ENCODE data around the gene COMTD1. TPM values are rescaled to one million over a fixed set of nuclear protein-coding genes. Genes with fewer than 3 reads are reported as not detected.

The COMTD1 gene
- total RNA-seq, 4 donors from 2014 or later: 57.1 to 115 (median 71.5) TPM

DNA sequence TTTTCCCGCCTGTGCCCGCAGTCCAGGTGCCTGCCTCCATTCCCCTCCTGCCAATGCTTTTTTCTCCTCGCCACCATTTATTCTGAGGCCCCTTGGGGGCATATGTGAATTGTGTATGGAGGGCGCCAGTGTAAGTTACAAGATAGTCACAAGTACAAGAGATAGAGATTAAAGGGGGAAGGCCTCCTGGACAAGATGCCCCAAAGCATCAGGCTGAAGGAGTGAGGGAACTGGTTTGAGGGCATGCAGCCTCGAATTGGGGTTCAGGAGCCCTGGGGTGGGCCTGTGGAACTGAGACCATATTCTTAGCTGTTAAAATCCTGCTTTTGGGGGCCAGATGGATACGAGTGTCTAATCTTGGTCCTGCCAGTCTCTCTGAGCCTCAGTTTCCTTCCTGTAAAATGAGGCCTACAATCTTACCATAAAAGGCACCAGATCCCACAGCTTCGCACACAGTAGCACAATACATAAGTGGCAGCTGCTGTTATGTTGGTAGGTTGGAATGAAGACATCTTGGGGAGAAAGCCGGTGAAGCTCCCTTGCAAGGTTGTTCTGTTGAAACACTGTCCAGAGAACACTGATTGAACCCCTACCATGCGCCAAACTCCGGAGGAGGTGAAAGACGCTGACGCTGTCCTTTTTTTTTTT lies 545 bp upstream of the COMTD1 start:
- TF ChIP-seq POLR2A (IDR thresholded peaks at IDR 0.05): no peak
- TF ChIP-seq, protein P1, sequence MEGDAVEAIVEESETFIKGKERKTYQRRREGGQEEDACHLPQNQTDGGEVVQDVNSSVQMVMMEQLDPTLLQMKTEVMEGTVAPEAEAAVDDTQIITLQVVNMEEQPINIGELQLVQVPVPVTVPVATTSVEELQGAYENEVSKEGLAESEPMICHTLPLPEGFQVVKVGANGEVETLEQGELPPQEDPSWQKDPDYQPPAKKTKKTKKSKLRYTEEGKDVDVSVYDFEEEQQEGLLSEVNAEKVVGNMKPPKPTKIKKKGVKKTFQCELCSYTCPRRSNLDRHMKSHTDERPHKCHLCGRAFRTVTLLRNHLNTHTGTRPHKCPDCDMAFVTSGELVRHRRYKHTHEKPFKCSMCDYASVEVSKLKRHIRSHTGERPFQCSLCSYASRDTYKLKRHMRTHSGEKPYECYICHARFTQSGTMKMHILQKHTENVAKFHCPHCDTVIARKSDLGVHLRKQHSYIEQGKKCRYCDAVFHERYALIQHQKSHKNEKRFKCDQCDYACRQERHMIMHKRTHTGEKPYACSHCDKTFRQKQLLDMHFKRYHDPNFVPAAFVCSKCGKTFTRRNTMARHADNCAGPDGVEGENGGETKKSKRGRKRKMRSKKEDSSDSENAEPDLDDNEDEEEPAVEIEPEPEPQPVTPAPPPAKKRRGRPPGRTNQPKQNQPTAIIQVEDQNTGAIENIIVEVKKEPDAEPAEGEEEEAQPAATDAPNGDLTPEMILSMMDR (IDR thresholded peaks at IDR 0.05): no peak
- peak in 1 of 2 donors; percentile 36 for DNase-seq (ENCODE audit: low spot score in 2 of 2)
- no peak overlapping the region for H3K4me3 ChIP-seq (ENCODE audit: low read depth, poor library complexity, severe bottlenecking)
- 52 to 58% methylated on average over 10 to 12 of the region's 12 CpGs for WGBS, 2 donors
- intact Hi-C loops (cut with DNase I; ENCODE audit: low total_unique reads): no loop called here

DNA sequence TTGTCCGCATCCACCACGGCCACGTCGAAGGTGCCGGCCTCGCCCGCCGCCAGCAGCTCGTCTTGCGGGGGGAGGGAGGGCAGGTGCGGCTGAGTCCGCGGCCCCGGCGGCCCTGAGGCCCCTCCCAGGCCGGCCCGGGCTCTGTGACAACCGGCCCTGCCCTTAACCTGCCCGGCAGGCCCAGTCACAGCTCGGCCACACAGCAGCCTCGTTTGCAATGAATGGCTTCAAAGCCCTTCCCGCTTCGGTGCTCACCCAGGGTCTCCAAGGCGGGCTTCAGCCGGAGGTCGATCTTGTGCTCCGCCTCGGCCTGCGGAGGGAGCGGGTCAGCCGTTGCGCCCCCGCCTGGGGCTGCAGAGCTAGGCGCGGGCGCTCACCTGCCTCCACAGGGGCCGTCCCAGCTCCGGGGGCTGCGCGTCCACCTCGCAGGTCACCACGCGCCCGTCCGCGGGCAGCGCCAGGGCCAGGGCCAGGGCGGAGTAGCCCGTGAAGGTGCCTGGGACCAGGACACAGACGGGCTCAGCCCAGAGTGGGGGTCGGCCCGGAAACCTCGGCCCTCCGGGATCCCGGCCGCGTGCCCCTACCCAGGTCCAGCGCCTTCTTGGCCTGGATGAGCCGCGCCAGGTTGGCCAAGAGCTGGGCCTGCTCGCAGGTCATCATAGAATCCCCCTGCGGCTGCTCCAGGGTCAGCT lies 928 bp downstream of the COMTD1 start:
- no peak for TF ChIP-seq POLR2A (IDR thresholded peaks at IDR 0.05)
- TF ChIP-seq, protein P1 (IDR thresholded peaks at IDR 0.05): no peak
- peak overlapping the region; percentile 44 for H3K4me3 ChIP-seq (ENCODE audit: low read depth, poor library complexity, severe bottlenecking)
- intact Hi-C loops (cut with DNase I; ENCODE audit: low total_unique reads): loop anchor here (5.0 kb wide), 1 partner anchor 48 kb away; no protein-coding TSS in a partner anchor
- WGBS, 2 donors: 0 to 1% methylated on average over 7 to 43 of the region's 62 CpGs
- peak in 1 of 2 donors; percentile 86 for DNase-seq (ENCODE audit: low spot score in 2 of 2)

DNA sequence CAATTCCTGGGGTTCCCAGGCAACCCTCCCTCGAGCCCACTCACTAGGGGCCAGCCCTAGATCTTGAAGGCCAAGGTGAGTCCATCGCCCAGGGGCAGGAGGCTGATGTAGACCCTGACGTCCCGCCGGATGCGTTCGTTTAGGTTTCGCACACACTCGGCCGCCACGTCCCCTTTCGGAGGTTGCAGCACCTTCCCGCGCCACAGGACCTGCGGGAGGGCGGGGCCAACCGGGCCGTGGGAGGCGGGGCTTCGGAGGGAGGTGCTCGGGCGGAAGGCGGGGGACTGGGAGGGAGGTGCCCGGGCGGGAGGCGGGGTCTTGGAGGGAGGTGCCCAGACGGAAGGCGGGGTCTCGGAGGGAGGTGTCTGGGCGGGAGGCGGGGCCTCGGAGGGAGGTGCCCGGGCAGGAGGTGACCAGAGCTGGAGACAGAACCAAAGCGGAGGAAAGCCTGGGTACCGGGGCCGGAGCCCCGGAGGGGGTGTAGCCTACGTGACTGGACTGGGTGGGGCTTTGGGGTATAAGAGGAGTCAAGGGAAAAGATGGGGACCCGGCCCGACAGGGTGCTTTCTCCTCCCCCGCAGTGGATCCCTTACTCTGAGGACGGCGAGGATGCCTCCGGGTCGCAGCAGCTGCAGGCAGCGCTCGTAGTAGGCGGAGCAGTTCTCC lies 1.6 kb downstream of the COMTD1 start:
- TF ChIP-seq, protein P1 (IDR thresholded peaks at IDR 0.05): no peak
- no peak for TF ChIP-seq POLR2A (IDR thresholded peaks at IDR 0.05)
- intact Hi-C loops (cut with DNase I; ENCODE audit: low total_unique reads): loop anchor here (5.0 kb wide), 1 partner anchor 47 kb away; no protein-coding TSS in a partner anchor
- peak; percentile 93 to 99 for DNase-seq (ENCODE audit: low spot score in 2 of 2)
- peak overlapping the region; percentile 44 for H3K4me3 ChIP-seq (ENCODE audit: low read depth, poor library complexity, severe bottlenecking)
- 3 to 8% methylated on average over 33 to 36 of the region's 48 CpGs for WGBS, 2 donors

DNA sequence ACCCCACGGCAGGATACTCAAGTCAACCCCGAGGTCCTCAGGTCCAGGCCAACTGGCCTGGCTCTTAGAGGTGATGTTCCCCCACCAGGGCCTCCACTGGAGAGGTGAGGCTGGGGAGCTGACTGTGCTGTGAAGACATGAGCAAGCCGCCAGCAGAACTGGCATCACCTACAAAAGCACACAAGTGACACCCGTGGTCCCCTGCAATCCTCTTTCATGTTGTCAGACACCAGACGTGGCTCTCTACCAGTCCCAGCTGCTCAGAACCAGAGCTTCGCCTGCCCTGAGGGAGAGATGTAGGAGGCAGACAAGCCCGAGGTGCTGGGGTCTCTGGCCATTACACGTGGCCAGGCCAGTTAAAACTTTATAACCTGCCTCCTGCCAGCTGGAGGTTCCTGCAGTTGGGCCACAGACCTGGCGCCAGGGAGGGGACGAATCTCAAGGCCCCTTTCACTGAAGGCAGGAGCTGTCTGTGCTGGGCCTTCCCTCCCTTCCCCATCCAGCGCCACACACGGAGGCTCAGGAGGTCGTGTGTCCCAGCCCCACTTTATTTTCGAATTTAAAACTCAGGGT lies 2.2 kb downstream of the COMTD1 start:
- intact Hi-C loops (cut with DNase I; ENCODE audit: low total_unique reads): loop anchor here (5.0 kb wide), 1 partner anchor 46 kb away; no protein-coding TSS in a partner anchor
- DNase-seq (ENCODE audit: low spot score in 2 of 2): peak in 1 of 2 donors; percentile 88
- WGBS, 2 donors: 34 to 47% methylated on average over 11 to 14 of the region's 14 CpGs
- H3K4me3 ChIP-seq (ENCODE audit: low read depth, poor library complexity, severe bottlenecking): no peak overlapping the region
- TF ChIP-seq POLR2A (IDR thresholded peaks at IDR 0.05): no peak
- TF ChIP-seq, protein P1 (IDR thresholded peaks at IDR 0.05): no peak

DNA sequence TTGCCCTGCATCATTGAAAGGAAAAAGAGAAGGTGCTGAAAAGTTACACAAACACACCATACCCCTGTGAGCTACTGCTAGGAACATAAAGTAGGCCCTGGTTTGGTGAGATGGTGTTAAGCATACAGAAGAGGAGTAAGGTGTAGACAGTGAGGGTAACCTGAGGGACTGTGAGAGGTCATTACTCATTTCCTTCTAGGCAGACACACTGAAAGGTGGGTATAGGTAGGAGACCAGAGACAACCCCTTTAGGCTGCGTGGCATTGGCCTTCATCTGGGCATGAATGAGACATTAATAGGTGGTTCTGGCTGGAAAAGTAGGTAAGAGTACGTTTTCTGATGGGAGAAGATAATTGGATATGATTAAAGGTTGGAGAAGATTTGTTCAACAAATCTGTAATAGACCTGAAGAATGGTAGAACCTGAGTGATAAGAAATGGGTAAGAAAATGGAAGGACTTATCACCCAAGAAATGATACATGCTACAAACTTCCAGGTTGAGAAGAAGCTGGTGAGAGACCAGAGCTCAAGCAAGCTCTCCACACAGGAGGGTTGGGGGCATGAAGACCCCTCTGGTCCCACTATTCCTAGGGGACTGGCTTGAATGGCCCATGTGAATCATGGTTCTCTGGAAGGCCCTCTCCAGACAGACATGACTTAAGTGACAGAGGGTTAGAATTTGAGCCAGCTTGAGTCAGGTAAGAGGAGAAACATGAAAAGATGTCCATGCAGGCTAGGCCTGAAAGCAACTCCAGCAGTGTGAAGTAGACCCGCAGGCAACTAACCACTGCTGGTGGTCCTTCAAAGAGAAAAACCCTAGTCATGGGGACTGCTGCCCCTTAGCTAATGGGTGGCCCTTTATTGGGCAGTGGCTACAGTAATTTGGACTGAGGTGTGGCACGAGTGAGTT lies 3.8 kb downstream of the COMTD1 start:
- intact Hi-C loops (cut with DNase I; ENCODE audit: low total_unique reads): loop anchor here (5.0 kb wide), 1 partner anchor 45 kb away; no protein-coding TSS in a partner anchor
- no peak overlapping the region for H3K4me3 ChIP-seq (ENCODE audit: low read depth, poor library complexity, severe bottlenecking)
- TF ChIP-seq, protein P1 (IDR thresholded peaks at IDR 0.05): no peak
- DNase-seq (ENCODE audit: low spot score in 2 of 2): peak in 1 of 2 donors; percentile 72
- WGBS, 2 donors: 81 to 82% methylated on average over 4 of the region's 4 CpGs

Data from lower leg skin (tissue), 4 donors.